Loucy (cell line): Measurements from ENCODE around the gene QRFP.

ENCODE experiments used
- CTCF ChIP-seq: fragments of 200-600 bp; sonication (generic); conservative IDR thresholded peaks from 2 replicates; pipeline ENCODE4 v1.5.1; 2014; ENCODE audit warnings: mild to moderate bottlenecking, antibody characterized with exemption, low read length
- EZH2phosphoT487 ChIP-seq: fragments of 200-600 bp; IDR thresholded peaks from 2 replicates; pipeline ENCODE4 v1.6.1; 2018; ENCODE audit warnings: antibody characterized with exemption, mild to moderate bottlenecking, moderate library complexity, borderline replicate concordance

- TF ChIP-seq CTCF (no peak), EZH2phosphoT487 (no peak)
These were observed 33.9 kb downstream of the QRFP start for GRCh38 chr9:130862747-130863146.
